ENCODE results near the gene DNAH5.

DNAH5 gene

DNA sequence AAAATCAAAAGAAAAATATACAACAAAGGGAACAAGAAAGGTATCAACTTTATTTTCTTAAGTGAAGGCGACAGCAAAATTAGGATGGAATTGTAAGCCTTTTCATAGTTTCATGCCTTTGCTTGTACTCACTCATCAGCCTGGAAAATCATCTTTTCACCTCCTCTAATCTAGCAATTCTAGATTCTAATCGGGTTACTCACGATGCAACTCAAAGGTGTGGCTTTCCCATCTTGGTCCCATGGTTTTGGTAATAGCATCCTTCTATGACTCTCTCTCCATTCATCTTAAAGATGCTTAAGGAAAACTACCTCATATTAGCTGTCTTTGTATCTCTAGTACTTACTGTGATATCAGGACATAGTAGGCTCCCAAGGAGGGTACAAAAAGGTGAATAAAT lies 30.5 kb downstream of the DNAH5 start:
- Mint-ChIP-seq H3K27me3 (no peaks in the 10 kb centered on the region), H3K27ac (no peak overlapping the region), H3K4me3 (no peak overlapping the region), H3K4me1 (no peaks in the 10 kb centered on the region), H3K9me3 (no peaks in the 10 kb centered on the region)
- ATAC-seq (no peak), DNase-seq (no peak)

GRCh38 chr5:13910637-13911288 lies 33.7 kb downstream of the DNAH5 start:
- DNase-seq (no peak), ATAC-seq (no peak)
- no peaks in the 10 kb centered on the region for H3K4me1 Mint-ChIP-seq
- H3K27ac Mint-ChIP-seq = no peak overlapping the region
- H3K9me3 Mint-ChIP-seq = no peaks in the 10 kb centered on the region
- H3K4me3 Mint-ChIP-seq = no peak overlapping the region
- H3K27me3 Mint-ChIP-seq = no peaks in the 10 kb centered on the region

DNA sequence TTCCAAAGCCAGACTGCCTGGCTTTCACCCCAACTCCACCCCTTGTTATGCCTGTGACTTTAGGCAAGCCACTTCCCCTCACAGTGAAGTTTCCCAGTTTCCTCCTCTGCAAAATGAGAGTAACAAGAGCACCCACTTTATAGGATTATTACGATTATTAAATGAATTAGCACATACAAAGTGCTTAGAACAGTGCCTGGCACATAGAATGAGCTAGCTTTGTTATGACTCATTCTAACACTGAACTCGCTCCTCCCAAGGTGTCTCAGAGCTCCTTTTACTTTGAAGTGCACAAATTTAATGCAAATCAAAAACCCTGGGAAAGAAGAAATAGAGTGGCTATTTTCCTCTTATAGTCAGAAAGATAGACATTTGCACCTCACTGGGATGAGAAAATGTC lies 34.3 kb downstream of the DNAH5 start:
- no peak for ATAC-seq
- no peaks in the 10 kb centered on the region for H3K9me3 Mint-ChIP-seq
- H3K4me1 Mint-ChIP-seq = no peaks in the 10 kb centered on the region

GRCh38 chr5:13909271-13909670 lies 35.2 kb downstream of the DNAH5 start:
- Mint-ChIP-seq H3K9me3 (no peaks in the 10 kb centered on the region), H3K27me3 (no peaks in the 10 kb centered on the region), H3K4me1 (no peaks in the 10 kb centered on the region), H3K27ac (no peak overlapping the region), H3K4me3 (no peak overlapping the region)
- ATAC-seq (no peak), DNase-seq (no peak)

More for the DNA sequence above, 34.3 kb downstream of the DNAH5 start:
- Mint-ChIP-seq H3K27me3 (no peaks in the 10 kb centered on the region), H3K27ac (peak overlapping the region in 1 of 2 donors; percentile 45), H3K4me3 (no peak overlapping the region)
- DNase-seq = no peak

DNA sequence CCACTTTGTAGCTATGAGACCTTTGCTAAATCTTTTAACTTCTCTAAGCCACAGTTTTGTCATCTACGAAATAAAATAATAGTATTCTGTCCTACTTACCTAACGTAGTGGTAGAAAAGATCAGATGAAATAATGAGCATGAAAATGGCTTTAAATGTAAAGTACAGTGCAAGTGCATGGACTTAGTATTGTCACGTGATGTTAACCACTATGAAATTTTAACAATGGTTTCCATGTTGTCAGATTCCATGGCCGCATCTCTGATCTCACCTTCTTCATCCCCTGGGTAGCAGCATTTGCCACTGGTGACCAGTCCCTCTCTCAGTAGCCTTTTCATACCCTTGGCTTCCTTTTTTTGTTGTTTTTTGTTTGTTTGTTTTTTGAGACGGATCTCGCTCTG lies 45.9 kb downstream of the DNAH5 start:
- ATAC-seq = no peak
- Mint-ChIP-seq H3K27ac (no peak overlapping the region), H3K4me1 (no peaks in the 10 kb centered on the region), H3K9me3 (peaks cover 0 to 7% of the 10 kb centered on the region in 2 donors), H3K4me3 (no peak overlapping the region), H3K27me3 (no peaks in the 10 kb centered on the region)
- DNase-seq = no peak

DNA sequence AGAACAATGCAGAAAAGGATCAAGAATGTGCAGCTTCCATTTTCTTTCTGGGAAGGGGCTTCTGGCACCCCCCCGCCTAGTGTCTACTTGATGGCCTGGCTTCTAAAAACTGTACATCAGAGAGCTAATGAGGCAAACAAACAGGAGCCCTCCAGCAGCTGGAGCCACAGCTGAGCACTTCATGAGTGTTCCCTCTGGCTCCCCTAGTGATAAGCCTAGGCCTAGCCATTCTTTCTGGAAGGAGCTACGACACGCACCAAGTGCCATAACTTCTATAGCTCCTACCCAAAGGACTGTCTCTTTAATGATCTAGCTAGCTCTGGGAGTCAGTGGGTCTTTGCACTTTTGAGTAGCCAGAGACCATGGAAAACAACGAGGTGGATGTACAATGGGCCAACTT lies 66.1 kb downstream of the DNAH5 start:
- no peak for DNase-seq
- Mint-ChIP-seq H3K27me3 (no peaks in the 10 kb centered on the region), H3K9me3 (peaks cover 15 to 40% of the 10 kb centered on the region in 2 donors), H3K4me1 (no peaks in the 10 kb centered on the region), H3K4me3 (no peak overlapping the region), H3K27ac (no peak overlapping the region)
- no peak for ATAC-seq

DNA sequence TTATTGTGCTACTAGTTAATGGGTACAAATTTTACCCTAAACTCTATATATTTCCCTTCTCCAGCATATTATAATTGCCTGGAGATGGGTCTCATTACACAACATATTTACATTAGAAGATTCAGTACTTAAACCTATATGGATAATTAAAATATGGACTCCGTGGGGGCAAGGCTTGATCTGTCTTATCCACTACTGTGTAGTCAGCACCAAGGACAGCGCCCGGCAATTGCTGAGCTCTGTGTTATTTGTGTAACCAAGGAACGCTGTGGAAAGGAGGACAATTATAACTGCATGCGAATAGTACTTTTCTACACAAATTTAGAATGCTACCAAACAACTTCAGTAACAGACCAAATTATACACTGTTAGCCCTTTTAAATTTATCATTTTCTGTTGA lies 77.7 kb downstream of the DNAH5 start:
- Mint-ChIP-seq H3K27me3 (no peaks in the 10 kb centered on the region), H3K27ac (no peak overlapping the region), H3K4me3 (no peak overlapping the region), H3K4me1 (no peaks in the 10 kb centered on the region), H3K9me3 (peaks cover 10 to 21% of the 10 kb centered on the region in 2 donors)
- ATAC-seq (no peak), DNase-seq (no peak)

GRCh38 chr5:13865312-13865711 lies 79.2 kb downstream of the DNAH5 start:
- Mint-ChIP-seq H3K27ac (no peak overlapping the region), H3K9me3 (peaks cover 10 to 21% of the 10 kb centered on the region in 2 donors), H3K4me1 (no peaks in the 10 kb centered on the region), H3K4me3 (no peak overlapping the region), H3K27me3 (no peaks in the 10 kb centered on the region)
- DNase-seq (no peak), ATAC-seq (no peak)

GRCh38 chr5:13860146-13860545 lies 84.3 kb downstream of the DNAH5 start:
- no peak overlapping the region for H3K27ac Mint-ChIP-seq

GRCh38 chr5:13859270-13860065 lies 85.0 kb downstream of the DNAH5 start:
- DNase-seq = no peak
- no peaks in the 10 kb centered on the region for H3K4me1 Mint-ChIP-seq
- peaks cover 17 to 24% of the 10 kb centered on the region in 2 donors for H3K9me3 Mint-ChIP-seq
- no peaks in the 10 kb centered on the region for H3K27me3 Mint-ChIP-seq
- H3K4me3 Mint-ChIP-seq = no peak overlapping the region
- no peak overlapping the region for H3K27ac Mint-ChIP-seq
- no peak for ATAC-seq

More at GRCh38 chr5:13860146-13860545, 84.3 kb downstream of the DNAH5 start:
- Mint-ChIP-seq H3K9me3 (peaks cover 17 to 24% of the 10 kb centered on the region in 2 donors), H3K4me1 (no peaks in the 10 kb centered on the region), H3K27me3 (no peaks in the 10 kb centered on the region), H3K4me3 (no peak overlapping the region)
- DNase-seq (no peak), ATAC-seq (no peak)

DNA sequence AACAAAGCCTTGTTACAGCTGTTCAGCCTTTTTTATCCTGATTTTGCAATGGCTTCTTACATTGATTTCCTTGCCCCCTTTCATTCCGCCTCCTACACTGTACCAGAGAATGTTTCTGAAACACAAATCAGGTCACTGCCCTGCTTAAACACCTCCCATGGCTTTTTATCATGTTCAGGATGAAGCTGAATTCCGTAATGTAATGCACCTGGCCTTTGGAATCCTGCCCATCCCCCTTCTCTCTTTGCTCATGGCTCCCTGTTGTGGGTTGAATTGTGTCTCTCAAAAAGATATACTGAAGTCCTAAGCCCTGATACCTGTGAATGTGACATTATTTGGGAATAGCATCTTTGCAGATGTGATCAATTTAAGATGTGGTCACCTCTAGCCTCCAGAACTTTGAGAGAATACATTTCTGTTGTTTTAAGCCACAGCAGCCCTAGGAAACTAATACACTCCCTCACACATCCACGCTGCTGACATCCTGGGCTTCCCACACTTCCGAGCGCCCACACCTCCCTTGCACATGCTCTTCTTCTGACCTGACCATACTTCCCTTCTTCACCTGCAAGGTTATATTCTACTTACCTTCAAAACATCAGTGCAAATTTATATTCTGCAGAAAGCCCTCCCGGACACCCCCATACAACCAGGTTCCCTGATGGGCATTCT lies 101.2 kb downstream of the DNAH5 start:
- no peaks in the 10 kb centered on the region for H3K27me3 Mint-ChIP-seq
- ATAC-seq (no peak), DNase-seq (no peak)
- peaks cover 7 to 13% of the 10 kb centered on the region in 2 donors for H3K9me3 Mint-ChIP-seq
- peak overlapping the region in 1 of 2 donors; percentile 26 for H3K27ac Mint-ChIP-seq
- H3K4me1 Mint-ChIP-seq = no peaks in the 10 kb centered on the region
- no peak overlapping the region for H3K4me3 Mint-ChIP-seq

DNA sequence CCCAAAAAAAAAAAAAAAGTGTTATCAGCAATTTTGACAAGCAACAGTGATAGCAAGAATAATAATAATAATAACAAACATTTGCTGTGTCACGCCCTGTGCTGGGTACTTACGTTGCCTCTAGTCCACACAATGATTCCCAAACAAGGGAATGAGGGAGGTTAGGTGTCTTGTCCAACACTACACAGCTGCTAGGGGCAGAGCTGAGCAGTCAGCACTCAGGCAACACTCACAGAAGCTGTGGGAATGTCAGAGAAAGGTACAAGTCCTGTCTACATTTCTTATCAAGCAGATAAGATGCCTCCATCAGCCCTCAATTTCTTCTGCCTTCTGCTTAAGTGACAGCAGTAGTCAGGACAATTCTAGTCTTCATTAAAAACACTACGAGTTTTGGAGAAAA lies 111.0 kb downstream of the DNAH5 start:
- H3K27me3 Mint-ChIP-seq = no peaks in the 10 kb centered on the region
- no peak overlapping the region for H3K4me3 Mint-ChIP-seq
- DNase-seq (no peak), ATAC-seq (no peak)
- H3K9me3 Mint-ChIP-seq = peaks cover 20 to 24% of the 10 kb centered on the region in 2 donors
- no peaks in the 10 kb centered on the region for H3K4me1 Mint-ChIP-seq
- H3K27ac Mint-ChIP-seq = no peak overlapping the region

DNA sequence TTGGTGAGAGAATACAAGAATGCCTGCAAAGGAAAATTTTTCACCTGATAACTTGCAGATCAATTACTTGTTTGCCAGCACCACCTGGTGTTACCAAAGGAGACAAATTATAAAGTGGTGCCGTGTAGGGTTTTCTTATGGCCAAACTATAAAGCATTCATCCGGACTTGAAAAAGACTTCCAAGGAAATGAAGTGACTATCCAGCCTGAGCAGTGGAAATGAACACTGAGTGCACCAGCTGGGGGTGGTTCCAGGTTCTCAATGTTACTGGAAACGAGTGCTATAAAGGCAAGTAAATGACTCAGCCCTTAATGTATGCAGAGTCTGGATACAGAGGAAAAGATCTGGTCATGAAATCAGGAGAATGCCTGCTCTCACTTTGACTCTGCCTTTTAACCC lies 113.1 kb downstream of the DNAH5 start:
- Mint-ChIP-seq H3K27ac (no peak overlapping the region), H3K27me3 (no peaks in the 10 kb centered on the region), H3K4me1 (no peaks in the 10 kb centered on the region), H3K4me3 (no peak overlapping the region), H3K9me3 (peaks cover 15 to 19% of the 10 kb centered on the region in 2 donors)
- DNase-seq (no peak), ATAC-seq (no peak)

DNA sequence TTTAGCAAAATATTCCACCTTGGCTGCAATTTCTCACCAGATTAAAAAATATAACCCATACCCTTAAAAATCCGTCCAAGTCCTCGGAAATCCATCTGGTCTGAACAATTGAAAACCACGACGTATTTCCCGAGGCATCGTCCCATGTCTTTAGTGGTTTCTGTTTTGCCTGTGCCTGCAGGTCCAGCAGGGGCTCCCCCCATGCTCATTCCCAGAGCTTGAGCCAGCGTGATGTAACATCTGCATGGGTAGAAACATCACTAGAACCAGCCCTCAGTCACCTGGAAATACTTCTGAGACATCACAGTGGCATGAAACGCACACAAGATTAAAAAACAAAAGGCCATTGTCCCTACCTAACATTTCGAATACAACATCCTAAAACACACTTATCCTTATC lies 114.0 kb downstream of the DNAH5 start:
- Mint-ChIP-seq H3K9me3 (peaks cover 10 to 18% of the 10 kb centered on the region in 2 donors), H3K4me3 (no peak overlapping the region), H3K4me1 (no peaks in the 10 kb centered on the region), H3K27me3 (no peaks in the 10 kb centered on the region), H3K27ac (no peak overlapping the region)
- DNase-seq = no peak
- no peak for ATAC-seq

DNA sequence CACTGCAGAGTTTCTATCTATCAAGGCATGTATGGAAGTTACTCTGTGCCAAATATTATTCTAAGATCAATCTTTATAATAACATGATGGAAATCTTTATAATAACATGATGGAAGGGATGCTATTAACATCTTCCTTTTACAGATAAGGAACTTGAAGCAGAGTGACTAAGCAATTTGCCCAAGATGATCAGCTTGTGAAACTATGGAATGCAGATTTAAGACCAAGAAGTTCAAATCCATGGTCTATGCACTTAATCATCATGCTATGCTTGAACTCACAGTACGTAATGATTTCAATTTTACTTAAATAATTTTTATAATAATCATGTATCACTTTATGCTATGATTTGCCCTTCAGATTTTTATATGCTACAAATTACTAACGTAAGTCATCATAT lies 123.1 kb downstream of the DNAH5 start:
- Mint-ChIP-seq H3K4me3 (no peak overlapping the region), H3K27me3 (no peaks in the 10 kb centered on the region), H3K27ac (no peak overlapping the region), H3K9me3 (peaks cover 0 to 7% of the 10 kb centered on the region in 2 donors), H3K4me1 (no peaks in the 10 kb centered on the region)
- no peak for ATAC-seq
- DNase-seq = no peak

DNA sequence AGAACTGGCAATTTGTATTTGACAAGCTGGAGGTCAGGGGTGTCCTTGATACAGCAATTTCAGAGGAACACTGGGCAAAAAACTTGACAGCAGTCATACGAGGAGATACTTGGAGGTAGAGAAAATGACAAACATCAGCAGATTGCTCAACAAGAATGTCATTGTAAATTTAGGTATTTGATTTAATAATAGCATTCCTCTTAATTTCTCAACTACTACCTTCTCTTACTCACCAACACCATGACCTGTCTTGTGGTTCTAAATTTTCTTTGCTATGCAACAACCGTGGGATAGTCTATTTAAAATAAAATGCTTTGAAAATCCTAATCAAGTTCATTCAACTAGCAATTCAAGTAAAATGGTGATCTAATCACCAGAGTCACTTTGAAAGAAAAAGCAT lies 128.4 kb downstream of the DNAH5 start:
- H3K4me3 Mint-ChIP-seq = no peak overlapping the region
- peaks cover 0 to 5% of the 10 kb centered on the region in 2 donors for H3K9me3 Mint-ChIP-seq
- DNase-seq (no peak), ATAC-seq (no peak)
- no peak overlapping the region for H3K27ac Mint-ChIP-seq
- no peaks in the 10 kb centered on the region for H3K4me1 Mint-ChIP-seq
- H3K27me3 Mint-ChIP-seq = no peaks in the 10 kb centered on the region

All from stimulated activated naive CD8-positive, alpha-beta T cell treated with anti-CD3 and anti-CD28 coated beads, Interleukin-15, amount 100 ng/mL, for 72 hours (primary cell).